NCI-H1092 treated with DMSO at 0.1 percent for 48 hours (cell line): ENCODE measurements around the gene CXorf51A.
"Not testable (repeated sequence)": the region's sequence is repeated elsewhere in the genome, so short reads cannot be mapped to it uniquely, and the experiment has no call there.

Source experiments
- DNase-seq: peaks from one replicate; lab custom pipeline; 2025; lab: John Stamatoyannopoulos, UW

CXorf51A gene

GRCh38 chrX:146814644-146815043, at the start of gene CXorf51A:
Gene CXorf51A (minus strand): TSS chrX:146814744. CDS start chrX:146814723, 21 bp downstream.
- not testable (repeated sequence) for DNase-seq

- DNase-seq: no peak
Observed at GRCh38 chrX:146863566-146863965, 49.0 kb upstream of the CXorf51A start.

DNA sequence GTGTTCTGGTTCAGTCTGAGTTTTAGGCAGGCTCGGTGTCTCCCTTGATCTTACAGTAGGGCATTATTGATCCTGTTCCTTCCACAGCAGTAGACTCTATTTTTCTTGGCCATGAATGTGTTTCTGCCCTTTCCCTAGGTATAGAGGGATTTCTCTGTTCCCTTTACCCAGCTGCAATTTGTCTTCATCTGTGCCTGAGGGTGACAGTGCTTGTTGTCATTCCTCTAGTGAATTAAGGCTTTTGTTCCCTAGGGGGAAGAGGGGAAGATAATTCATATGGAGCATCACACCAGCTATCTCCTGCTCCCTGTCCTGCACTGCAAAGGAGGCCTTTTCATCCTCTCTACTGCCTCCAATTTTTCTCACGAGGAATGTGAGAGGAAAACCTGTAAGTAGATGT, 39.7 kb upstream of the CXorf51A start:
- no peak for DNase-seq

DNA sequence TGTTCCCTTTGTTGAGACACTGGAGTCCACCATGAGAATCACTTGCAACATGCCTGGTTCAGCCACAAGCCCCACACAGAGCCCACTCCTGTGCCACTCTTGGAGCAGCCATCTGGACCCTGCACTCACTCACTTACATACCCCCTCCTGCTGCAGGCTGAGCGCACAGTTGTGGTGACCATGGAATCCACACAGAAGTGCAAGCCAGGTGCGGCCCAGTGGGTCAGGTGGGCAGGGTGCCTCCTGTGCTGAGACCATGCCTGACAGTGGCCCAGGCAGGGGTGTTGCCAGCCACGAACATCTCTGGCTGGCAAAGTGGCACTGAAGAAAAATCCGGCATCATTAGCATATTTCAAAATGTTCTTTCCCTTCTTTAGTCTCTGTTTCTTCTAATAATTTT, 17.4 kb upstream of the CXorf51A start:
- no peak for DNase-seq

DNA sequence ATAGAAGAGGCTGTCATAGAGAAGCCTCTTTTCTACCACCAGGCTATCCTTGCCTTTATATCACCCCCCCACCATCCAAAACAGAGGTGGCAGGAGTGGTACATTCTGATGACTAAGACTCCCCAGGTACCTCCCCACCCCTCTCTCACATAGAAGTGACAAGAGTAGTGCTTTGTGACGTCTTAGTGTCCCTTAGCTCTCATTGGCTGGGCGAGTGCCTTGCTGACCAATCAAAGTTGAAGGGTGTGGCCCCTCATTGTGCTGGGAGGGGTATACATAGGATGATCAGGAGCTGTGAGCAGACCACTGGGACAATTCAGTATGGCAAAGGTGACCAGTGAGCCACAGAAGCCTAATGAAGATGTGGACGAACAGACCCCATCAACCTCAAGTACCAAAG, 5.1 kb downstream of the CXorf51A start, which contains the start of gene CXorf51B:
TSS of gene CXorf51B (plus strand) at position 301 of the 400 bp plus-strand sequence. CDS start at position 322, 21 bp downstream.
- not testable (repeated sequence) for DNase-seq
